ENCODE data around the gene KCNA2.

The KCNA2 gene

DNA sequence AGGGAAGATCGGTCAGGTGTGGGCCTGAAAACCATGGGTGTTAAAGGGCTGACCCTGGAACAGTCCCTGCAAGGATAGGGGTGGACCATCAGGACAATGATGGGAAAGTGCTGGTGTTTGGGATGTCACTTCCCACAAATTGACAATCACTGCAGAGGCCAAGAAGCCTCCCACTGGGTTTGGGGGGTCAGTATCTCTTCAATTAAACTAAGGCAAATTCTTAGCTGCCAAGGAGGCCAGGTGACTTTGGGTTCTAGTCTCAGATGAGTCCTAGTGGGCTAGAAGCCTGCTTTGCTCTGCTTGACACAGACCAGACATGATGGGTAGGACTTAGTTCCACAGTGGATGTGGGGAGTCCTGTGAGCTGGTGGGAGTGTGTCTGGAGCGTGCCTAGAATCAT is 29.3 kb upstream of the KCNA2 start:
- TF ChIP-seq, protein P1, sequence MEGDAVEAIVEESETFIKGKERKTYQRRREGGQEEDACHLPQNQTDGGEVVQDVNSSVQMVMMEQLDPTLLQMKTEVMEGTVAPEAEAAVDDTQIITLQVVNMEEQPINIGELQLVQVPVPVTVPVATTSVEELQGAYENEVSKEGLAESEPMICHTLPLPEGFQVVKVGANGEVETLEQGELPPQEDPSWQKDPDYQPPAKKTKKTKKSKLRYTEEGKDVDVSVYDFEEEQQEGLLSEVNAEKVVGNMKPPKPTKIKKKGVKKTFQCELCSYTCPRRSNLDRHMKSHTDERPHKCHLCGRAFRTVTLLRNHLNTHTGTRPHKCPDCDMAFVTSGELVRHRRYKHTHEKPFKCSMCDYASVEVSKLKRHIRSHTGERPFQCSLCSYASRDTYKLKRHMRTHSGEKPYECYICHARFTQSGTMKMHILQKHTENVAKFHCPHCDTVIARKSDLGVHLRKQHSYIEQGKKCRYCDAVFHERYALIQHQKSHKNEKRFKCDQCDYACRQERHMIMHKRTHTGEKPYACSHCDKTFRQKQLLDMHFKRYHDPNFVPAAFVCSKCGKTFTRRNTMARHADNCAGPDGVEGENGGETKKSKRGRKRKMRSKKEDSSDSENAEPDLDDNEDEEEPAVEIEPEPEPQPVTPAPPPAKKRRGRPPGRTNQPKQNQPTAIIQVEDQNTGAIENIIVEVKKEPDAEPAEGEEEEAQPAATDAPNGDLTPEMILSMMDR (IDR thresholded peaks at IDR 0.05; ENCODE audit: low read depth, low read length) = no peak
- DNase-seq (ENCODE audit: low read depth, low spot score) = no peak
- H3K4me3 ChIP-seq (ENCODE audit: low read depth, low read length) = no peak overlapping the region
- in situ Hi-C loops (cut with HindIII; ENCODE audit: low sequenced_read_pairs) = no loop called here

DNA sequence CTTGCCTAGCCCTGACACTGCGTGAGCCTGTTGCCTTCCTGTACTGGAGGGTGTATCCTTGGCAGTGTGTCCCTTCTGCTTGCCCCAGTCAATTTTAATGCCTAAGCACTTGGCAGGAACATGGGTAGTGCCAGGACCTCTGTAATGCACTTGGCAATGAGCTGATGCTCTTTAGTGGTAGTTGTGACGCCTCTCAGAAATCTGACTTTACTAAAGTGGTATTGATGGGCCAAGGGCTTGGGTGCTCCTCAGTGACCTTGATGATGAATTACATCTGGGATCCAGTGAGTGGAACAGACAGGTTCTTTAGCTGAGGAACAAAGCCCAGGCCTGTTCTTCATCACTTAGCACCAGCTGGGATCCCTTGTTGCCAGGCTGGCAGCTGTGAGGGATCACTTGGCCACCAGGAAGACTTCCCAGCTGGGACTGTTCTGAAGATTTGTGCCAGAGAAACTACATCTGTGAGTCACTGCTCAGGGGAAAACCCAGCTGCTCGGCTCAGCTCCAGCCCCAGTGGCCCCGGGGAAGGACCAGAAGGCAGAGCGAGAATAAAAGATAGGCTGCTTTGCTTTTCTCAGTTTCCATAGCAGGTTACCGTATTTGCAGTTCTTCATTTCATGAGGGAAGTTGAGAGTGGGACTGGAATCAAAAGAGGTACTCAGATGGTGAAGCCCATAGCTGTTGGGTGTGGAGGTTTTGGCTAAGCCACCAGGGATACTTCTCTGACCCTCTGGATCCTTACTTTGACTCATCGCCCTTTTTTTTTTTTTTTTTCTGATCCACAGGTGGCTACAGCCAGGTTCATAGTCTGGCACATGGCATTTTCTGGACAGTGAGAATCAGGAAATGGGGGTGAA is 28.5 kb upstream of the KCNA2 start:
- no peak overlapping the region for H3K4me3 ChIP-seq (ENCODE audit: low read depth, low read length)
- peak; percentile 10 for DNase-seq (ENCODE audit: low read depth, low spot score)
- in situ Hi-C loops (cut with HindIII; ENCODE audit: low sequenced_read_pairs) = no loop called here
- TF ChIP-seq, protein P1 (IDR thresholded peaks at IDR 0.05; ENCODE audit: low read depth, low read length) = no peak

DNA sequence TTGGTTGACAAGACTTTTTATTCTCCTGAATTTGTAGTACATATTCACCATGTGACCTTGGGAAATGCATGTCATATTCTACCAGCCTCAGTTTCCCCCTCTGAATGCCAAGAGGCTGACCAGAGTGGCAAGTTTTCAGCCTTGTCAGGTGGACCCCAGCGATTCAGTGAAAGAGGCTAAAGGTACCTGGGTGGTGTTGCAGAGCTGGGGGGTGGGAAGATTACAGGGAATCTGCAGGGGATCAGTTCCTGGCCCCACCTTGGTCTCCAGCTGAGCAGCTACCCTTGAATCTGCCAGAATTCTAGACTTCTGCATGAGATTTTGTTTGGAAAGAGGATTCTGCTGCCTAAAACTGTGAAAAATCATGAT is 27.9 kb upstream of the KCNA2 start:
- in situ Hi-C loops (cut with HindIII; ENCODE audit: low sequenced_read_pairs) = no loop called here

DNA sequence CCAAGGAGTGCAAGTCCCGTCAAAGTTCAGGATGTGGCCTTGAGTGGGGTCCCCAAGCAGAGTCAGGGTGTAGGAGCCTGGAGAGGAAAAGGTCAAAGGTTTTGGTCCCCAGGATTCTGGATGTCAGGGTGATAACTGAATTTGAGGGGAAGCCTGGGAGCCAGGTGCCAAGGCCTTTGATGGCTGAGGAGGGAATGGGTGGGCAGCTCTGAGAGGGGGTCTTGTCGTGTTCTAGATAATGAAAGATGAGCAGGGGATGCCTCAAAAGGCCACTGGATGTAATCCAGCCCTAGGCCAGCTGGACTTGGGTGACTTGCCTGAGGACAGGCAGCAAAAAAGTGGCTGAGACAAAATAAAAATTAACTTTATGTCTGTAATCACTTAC is 27.5 kb upstream of the KCNA2 start:
- H3K4me3 ChIP-seq (ENCODE audit: low read depth, low read length) = no peak overlapping the region
- in situ Hi-C loops (cut with HindIII; ENCODE audit: low sequenced_read_pairs) = no loop called here
- TF ChIP-seq, protein P1 (IDR thresholded peaks at IDR 0.05; ENCODE audit: low read depth, low read length) = no peak
- no peak for DNase-seq (ENCODE audit: low read depth, low spot score)

More for the DNA sequence above, 27.9 kb upstream of the KCNA2 start:
- TF ChIP-seq, protein P1 (IDR thresholded peaks at IDR 0.05; ENCODE audit: low read depth, low read length) = no peak
- DNase-seq (ENCODE audit: low read depth, low spot score) = no peak
- H3K4me3 ChIP-seq (ENCODE audit: low read depth, low read length) = no peak overlapping the region

DNA sequence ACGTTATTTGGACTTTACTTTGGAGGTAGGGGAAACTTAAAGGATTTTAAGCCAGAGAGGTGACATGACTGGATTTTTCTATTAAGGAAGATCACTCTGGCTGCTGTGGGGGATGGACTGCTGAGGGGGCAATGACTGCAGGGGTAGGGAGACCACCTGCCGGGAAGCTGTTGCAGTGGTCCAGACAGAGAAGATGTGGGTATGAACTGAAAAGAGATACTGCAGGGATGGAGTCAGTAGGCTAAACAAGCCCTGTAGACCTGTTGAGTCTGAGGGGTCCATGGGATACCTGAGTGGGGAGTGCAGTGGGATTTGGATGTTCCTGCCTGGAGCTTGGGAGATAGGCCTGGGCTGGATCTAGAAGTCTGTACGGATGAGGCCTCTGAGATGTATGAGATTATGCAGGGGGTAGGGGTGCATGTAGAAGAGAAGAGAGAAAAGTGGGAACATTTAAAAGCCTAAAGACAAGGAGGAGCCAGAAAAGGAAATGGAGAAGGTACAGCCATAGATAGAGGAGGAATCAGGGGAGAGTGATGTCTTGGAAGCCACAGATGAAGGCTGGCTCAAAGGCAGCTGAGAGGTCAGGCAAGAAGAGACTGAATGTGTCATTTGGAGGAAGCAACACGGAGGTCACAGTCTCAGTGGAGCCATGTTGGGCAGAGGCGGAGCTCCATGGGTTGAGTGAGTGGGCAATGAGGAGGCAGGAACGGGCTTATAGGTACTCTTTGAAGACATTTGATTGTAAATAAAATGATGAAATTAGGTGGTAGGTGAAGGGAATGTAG is 25.9 kb upstream of the KCNA2 start:
- in situ Hi-C loops (cut with HindIII; ENCODE audit: low sequenced_read_pairs) = no loop called here

More for the DNA sequence above, 25.9 kb upstream of the KCNA2 start:
- DNase-seq (ENCODE audit: low read depth, low spot score) = no peak
- H3K4me3 ChIP-seq (ENCODE audit: low read depth, low read length) = no peak overlapping the region
- TF ChIP-seq, protein P1 (IDR thresholded peaks at IDR 0.05; ENCODE audit: low read depth, low read length) = no peak

Data from astrocyte of the spinal cord (primary cell).